SU-DHL-6 (cell line): ENCODE measurements around the gene PRR23E.

Experiments used
- H2AFZ ChIP-seq: fragments of 200-600 bp; sonication (generic); 2 replicates; pipeline ENCODE4 v1.6.1; 2014; ENCODE audit warnings: low read depth, mild to moderate bottlenecking, moderate library complexity, mixed read lengths, antibody characterized with exemption, low read length; ENCODE audit not compliant: severe bottlenecking
- H3F3A ChIP-seq: fragments of 200-600 bp; shearing (Covaris generic); 2 replicates; pipeline ENCODE4 v1.6.0; 2016; ENCODE audit warnings: antibody characterized with exemption, mild to moderate bottlenecking; ENCODE audit not compliant: insufficient read depth
- H3K27ac ChIP-seq: fragments of 200-600 bp; sonication (generic); 2 replicates; pipeline ENCODE4 v1.5.1; 2016; ENCODE audit warnings: low read depth, mild to moderate bottlenecking, low read length, moderate library complexity, mixed read lengths
- H3K27me3 ChIP-seq: fragments of 200-600 bp; sonication (generic), shearing (Covaris generic); 2 replicates; pipeline ENCODE4 v1.6.0; 2014; ENCODE audit warnings: mild to moderate bottlenecking, low read length
- H3K36me3 ChIP-seq: fragments of 200-600 bp; sonication (generic); 2 replicates; pipeline ENCODE4 v1.6.1; 2014; ENCODE audit warnings: mild to moderate bottlenecking, low read length, mixed read lengths
- H3K4me2 ChIP-seq: fragments of 300-600, 200-600 bp; shearing (Covaris generic), sonication (generic); 2 replicates; pipeline ENCODE4 v1.6.0; 2014; ENCODE audit warnings: low read length, low read depth, mild to moderate bottlenecking; ENCODE audit not compliant: poor library complexity, severe bottlenecking
- H3K4me3 ChIP-seq: fragments of 200-600 bp; sonication (generic); 2 replicates; pipeline ENCODE4 v1.5.1; 2014; ENCODE audit warnings: antibody characterized with exemption, low read length, mild to moderate bottlenecking, mixed read lengths; ENCODE audit not compliant: insufficient read depth, poor library complexity, severe bottlenecking
- H3K79me2 ChIP-seq: fragments of 200-600 bp; sonication (generic); 2 replicates; pipeline ENCODE4 v1.6.1; 2014; ENCODE audit warnings: mild to moderate bottlenecking, low read length, moderate library complexity; ENCODE audit not compliant: insufficient read depth
- H3K9ac ChIP-seq: fragments of 200-600 bp; sonication (generic); 2 replicates; pipeline ENCODE4 v1.7.0; 2014; ENCODE audit warnings: mild to moderate bottlenecking, low read length
- H3K9me2 ChIP-seq: fragments of 200-600 bp; sonication (generic); replicated peaks from 2 replicates; pipeline ENCODE4 v1.6.1; 2014; ENCODE audit warnings: low read length; ENCODE audit not compliant: insufficient read depth
- H3K9me3 ChIP-seq: fragments of 200-600 bp; sonication (generic); 2 replicates; pipeline ENCODE4 v1.6.1; 2014; ENCODE audit warnings: low read length, mixed read lengths; ENCODE audit not compliant: insufficient read depth
- H4K20me1 ChIP-seq: fragments of 200-600 bp; sonication (generic); 2 replicates; pipeline ENCODE4 v1.6.1; 2014; ENCODE audit warnings: low read depth, mild to moderate bottlenecking, antibody characterized with exemption, low read length, moderate library complexity, mixed read lengths
- CTCF ChIP-seq: fragments of 200-600 bp; sonication (generic); IDR thresholded peaks from one replicate; pipeline ENCODE4 v1.5.1; 2017; ENCODE audit warnings: antibody characterized with exemption, mild to moderate bottlenecking, low read length, moderate library complexity; ENCODE audit not compliant: insufficient read depth, poor library complexity, severe bottlenecking
- EZH2phosphoT487 ChIP-seq: fragments of 200-600 bp; sonication (generic), shearing (Covaris generic); conservative IDR thresholded peaks from 2 replicates; pipeline ENCODE4 v1.6.1; 2018; ENCODE audit warnings: mild to moderate bottlenecking, antibody characterized with exemption, low read length, moderate library complexity, mixed read lengths

Gene PRR23E

GRCh38 chr3:127237835-127238234 lies 44.9 kb downstream of the PRR23E start:
- no peaks in the 10 kb centered on the region for H4K20me1 ChIP-seq
- no peaks in the 10 kb centered on the region for H3F3A ChIP-seq
- H2AFZ ChIP-seq = no peak overlapping the region
- H3K79me2 ChIP-seq = no peaks in the 10 kb centered on the region
- no peak overlapping the region for H3K4me2 ChIP-seq
- H3K27me3 ChIP-seq = no peaks in the 10 kb centered on the region; the same call in 1 of the 2 replicates
- H3K4me3 ChIP-seq = no peak overlapping the region
- H3K9me3 ChIP-seq = no peaks in the 10 kb centered on the region
- TF ChIP-seq CTCF (no peak), EZH2phosphoT487 (no peak)
- no peak overlapping the region for H3K27ac ChIP-seq
- no peak overlapping the region for H3K9ac ChIP-seq
- no peaks in the 10 kb centered on the region for H3K36me3 ChIP-seq
- H3K9me2 ChIP-seq = no peaks in the 10 kb centered on the region

DNA sequence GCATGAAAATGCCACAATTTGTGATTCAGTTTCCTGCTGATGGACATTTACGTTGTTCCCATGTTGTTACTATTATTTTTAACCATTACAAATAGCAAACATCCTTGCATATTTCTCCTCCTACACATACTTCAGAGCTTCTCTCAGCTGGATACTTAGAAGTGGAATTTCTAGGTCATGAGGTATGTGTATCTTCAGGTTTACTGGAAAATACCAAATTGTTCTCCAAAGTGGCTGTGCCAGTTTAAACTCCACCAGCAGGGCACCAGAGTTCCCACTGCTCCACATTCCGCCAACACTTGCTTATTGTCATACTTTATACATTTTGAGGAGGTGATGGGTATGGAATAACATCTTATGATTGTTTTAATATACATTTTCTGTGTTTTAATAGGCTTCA lies 45.7 kb downstream of the PRR23E start:
- no peaks in the 10 kb centered on the region; the same call in 1 of the 2 replicates for H3K27me3 ChIP-seq
- no peak overlapping the region for H3K27ac ChIP-seq
- no peaks in the 10 kb centered on the region for H3K36me3 ChIP-seq
- no peak overlapping the region for H3K4me3 ChIP-seq
- H3F3A ChIP-seq = no peaks in the 10 kb centered on the region
- no peak overlapping the region for H2AFZ ChIP-seq
- no peaks in the 10 kb centered on the region for H3K9me3 ChIP-seq
- TF ChIP-seq CTCF = no peak
- TF ChIP-seq EZH2phosphoT487 = no peak
- no peaks in the 10 kb centered on the region for H3K9me2 ChIP-seq
- no peaks in the 10 kb centered on the region for H3K79me2 ChIP-seq
- H3K4me2 ChIP-seq = no peak overlapping the region
- no peaks in the 10 kb centered on the region for H4K20me1 ChIP-seq
- H3K9ac ChIP-seq = no peak overlapping the region

- no peak for TF ChIP-seq EZH2phosphoT487
- TF ChIP-seq CTCF = no peak
- Histone ChIP-seq H3K9me3 (peaks cover 38% of the 10 kb centered on the region), H3K79me2 (no peaks in the 10 kb centered on the region), H3K27me3 (no peaks in the 10 kb centered on the region), H3K9me2 (no peaks in the 10 kb centered on the region), H3K36me3 (no peaks in the 10 kb centered on the region; the same call in 1 of the 2 replicates), H3K4me2 (no peak overlapping the region), H3K4me3 (no peak overlapping the region), H2AFZ (no peak overlapping the region), H4K20me1 (no peaks in the 10 kb centered on the region), H3F3A (no peaks in the 10 kb centered on the region), H3K27ac (no peak overlapping the region), H3K9ac (no peak overlapping the region)
Measured at GRCh38 chr3:127247292-127247691, 54.4 kb downstream of the PRR23E start.
